ENCODE results near the gene LCN9.
A peak's percentile ranks its signal among the peaks of the same experiment; 100 is the strongest.

Gene LCN9

DNA sequence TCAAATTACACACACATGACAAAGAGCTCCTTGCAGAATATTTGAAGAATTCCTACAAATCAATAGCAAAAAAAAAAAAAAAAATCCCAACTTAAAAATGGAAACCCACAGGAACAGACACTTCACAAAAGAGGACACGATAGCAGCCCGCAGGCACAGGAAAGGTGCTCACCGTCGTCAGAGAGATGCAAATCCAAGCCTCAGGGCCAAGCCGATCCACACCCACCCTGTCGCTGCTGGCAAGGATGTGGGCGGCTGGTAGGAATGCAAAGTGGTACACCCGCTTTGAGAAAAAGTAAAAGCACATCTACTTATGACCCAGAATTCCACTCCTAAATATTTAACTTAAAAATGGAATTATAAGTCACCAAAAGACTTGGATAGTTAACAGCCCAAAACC, 10.8 kb downstream of the LCN9 start:
- DNase-seq = no peak

DNA sequence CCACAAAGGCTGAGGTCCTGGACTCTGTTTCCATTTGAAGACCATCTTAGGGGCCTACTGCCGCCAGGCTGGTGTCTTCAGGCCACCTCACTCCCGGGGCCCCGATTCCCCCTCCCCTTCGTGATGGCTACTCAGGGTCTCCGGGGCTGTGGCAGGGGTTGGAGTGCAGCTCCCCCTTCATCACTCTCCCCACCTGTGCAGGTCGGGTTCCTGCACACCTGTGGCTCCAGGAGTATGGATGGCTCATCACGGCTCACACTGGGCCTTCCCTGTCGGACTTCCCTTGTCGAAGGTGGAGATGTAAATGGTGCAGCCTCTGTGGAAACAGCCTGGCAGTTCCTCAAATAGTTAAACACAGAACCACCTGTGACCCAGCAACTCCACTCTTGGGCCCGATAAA, 11.9 kb downstream of the LCN9 start:
- peak; percentile 4 for DNase-seq

DNA sequence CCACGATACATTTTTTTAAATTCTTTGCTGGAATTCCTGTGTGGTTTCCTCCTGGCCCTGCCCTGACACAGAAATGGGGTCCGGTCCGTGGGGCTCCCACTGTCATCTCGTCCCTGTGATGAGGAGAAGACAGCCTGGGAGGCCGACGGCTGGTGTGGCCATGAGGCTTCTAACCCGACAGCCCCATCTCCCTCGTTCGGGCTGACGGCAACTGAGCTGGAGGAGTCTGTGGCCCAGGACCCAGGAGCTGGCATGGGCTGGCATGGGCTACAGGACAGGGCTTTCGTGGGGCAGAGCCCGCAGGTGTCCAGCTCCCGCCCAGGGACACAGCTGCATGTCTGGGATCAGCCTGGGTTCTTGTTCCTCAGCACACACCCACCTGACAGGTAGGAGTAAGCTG, 13.8 kb downstream of the LCN9 start:
- peak; percentile 8 for DNase-seq

DNA sequence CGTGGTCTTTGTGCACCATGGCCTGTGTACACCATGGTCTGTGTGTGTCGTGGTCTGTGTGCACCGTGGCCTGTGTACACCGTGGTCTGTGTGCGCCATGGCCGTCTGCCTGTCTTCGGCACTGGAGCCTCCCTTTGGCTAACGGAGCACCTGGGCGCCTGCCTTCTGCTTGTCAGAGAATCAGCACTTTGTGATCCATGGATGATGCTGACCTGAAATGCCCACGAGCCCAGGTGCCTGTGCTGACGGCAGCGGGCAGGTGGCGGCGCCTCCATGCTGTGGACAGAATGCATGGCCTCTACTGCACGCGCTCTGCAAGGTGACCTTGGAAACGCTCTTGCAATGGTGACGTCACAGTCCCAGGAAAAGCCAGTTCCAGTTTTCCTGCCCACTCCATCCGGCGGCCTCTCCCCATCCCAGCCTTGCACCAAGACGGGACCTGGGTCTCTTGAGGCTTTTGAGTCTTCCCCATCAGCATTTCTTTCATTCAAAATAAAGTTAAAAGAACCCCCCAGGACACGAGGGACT, 14.6 kb downstream of the LCN9 start:
- no peak for DNase-seq

DNA sequence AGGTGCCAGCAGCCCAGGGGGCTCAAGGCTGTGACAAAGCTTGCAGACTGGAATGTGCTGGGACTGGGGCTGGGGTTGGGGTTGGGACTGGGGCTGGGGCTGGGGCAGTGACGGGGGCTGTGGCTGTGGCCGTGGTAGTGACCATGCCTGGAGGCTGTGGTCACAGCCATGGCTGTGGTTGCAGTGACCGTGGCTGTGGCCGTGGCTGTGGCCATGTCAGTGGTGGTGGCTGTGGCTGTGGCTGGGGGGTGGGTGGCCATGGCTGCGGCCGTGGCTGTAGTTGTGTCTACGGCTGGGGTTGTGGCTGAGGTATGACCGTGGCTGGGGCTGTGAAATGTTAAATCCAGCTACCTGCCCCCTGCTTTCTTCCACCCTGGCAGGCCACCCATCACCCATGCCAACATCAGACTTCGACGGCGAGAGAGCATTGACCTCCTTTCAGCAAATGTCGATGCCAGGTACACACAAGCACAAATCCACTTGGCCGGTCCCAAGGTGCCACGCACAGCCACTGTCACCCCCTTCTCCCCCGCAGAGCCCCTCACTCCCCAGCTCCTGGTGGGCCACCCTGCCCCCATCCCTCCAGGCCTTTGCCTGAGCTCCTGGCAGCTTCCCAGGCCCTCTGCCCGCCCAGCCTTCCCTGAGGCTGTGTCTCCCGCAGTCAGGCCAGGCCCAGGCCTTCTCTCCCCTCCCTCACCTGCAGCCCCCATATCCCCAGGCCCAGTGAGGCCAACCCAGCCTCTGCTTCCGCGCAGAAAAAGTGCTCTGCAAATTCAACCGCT, 15.3 kb downstream of the LCN9 start:
- DNase-seq = no peak

DNA sequence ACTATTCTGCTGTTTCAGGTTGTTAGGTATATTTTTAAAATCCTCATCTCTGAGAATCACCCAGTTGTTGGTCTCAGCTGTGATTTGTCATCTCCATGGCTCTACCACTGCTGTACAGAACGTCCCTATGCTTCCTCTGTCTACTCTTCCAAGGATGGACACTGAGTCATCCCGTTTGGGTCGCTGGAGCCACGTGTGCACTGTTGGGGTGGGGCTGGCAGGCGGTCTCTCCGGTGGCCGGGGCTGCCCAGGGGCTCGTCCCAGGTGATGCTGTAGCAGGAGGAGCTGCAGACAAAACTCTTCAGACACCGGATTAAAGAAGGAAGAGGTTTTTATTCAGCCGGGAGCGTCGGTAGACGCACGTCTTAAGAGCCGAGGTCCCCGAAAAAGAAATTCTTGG, 16.9 kb downstream of the LCN9 start:
- no peak for DNase-seq

DNA sequence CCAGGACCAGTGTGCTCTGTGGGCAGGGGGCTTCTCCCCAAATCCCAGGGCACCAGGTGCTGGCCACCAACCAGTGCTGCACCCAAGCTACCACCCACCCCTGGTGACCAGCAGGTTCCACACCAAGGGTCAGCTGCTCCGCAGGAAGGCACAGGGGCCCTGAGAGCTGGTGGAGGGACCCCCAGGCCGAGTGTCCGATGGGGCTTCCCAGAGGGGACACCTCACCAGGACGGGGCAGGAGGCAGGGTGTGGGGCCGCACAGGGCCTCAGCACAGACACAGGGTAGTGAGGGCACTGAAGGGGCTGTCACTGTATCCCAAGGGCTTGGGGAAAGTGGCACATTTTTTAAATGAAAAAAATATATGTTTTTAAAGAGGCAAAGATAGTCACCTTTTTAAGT, 18.1 kb downstream of the LCN9 start:
- no peak for DNase-seq

DNA sequence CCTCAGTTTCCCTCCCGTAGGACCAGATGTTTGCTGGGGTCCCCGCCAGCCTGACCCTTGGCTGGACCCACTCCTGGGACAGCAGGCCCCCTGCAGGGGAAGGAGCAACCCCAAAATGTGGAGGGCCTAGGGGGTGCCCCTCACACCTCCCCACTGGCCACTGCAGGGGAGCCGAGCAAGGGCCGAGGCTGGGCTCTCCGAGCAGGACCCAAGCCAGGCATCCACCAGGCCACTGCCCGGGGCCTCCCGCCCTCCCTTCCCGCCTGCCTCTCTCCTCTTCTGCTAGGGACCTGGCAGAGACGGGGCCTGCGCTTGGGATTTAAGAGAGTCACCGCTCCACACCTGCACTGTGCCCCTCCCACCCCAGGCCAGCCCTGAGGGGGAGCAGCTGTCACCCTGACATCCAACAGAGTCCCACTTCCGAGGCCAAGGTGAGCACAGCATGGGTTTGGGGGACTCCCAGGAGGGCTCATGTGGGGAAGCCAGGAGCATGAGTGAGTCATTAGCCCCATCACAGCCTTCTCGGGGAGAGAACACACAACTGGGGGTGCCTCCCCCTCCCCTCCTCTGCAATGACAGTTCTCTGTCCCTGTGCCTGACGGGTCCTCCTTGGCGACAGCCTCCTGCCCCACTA, 20.4 kb downstream of the LCN9 start:
- DNase-seq = no peak

DNA sequence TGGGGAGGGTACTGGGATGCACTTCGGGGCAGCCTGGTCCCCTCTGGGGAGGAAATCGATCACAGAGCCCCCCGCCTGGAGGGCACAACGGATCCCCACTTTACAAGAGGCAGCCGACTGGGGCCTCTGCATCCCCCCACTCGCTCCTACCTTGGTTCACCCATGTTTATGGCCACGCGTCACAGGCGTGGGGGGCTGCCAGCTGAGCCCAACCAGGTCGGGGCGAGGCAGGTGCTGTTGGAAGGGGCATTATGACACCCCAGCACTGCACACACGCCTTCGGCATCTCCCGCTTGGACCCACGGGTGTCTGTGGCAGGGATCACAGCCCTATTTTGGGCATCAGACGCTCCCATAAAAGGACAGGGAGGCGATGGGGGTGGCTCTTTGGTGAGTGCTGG, 21.6 kb downstream of the LCN9 start:
- DNase-seq = no peak

DNA sequence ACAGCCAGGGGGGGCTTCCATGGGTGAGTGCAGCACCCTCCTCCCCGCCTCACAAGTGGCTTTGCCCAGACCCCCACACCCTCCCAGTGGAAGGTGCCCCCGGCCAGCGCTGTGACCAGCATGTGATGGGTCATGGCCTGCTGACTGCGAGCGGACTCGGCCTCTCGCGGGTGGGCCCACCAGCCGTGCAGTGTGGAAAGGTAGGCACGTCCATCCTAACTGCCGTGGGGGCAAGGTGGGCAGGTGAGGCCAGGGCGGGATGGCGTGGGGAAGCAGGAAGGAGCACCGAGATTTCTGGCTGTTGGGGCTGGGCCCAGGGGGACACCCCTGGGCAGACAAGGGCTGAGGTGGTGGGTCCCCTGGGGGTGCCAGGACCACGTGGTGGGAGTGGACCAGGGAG, 24.1 kb downstream of the LCN9 start:
- DNase-seq = no peak

DNA sequence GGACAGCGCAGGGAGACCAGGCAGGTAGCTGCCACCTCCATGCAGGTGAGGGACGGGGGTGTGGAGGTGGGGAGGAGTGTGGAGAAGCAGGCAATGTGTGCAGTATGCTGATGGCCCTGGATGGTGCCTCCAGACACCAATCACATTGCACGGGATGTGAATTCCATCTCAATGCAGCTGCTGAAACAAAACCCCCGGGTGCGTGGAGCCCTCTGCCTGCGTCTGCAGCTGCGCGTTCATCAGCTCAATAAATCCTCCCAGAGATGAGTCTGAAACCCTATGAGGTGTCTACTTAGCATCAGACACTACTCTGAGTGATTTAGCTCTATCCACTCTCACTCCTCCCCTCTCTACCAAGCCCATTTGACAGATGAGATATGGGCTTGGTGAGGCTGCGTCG, 25.9 kb downstream of the LCN9 start:
- DNase-seq = no peak

DNA sequence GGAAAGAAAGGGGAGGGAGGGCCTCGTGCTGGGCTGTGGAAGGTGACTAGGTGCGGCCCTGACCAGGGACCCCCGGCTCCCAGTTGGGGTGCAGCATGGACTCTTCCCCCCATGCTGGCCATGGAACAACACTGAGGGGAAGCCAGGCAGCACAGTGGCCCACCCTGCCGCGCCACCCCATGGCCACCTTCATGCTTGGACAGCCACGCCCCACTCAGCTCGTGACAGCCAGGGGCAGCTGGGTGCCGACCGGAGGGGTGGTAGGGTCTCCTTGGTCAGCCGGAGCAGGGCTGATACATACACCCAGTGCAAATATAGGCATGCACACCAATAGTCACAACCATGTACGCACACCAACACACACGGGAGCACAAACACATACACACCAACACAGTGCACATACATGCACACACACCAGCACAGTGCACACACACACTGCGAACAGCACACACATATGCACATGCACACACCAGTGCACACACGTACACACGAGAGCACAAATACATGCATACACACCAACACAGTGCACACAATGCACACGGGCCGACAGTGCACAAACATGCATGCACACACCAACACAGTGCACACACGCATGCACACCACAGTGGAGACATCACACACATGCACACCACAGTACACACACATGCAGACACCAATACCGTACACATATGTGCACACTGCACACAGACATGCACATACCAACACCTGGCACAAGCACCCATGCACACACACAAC, 27.9 kb downstream of the LCN9 start:
- no peak for DNase-seq

DNA sequence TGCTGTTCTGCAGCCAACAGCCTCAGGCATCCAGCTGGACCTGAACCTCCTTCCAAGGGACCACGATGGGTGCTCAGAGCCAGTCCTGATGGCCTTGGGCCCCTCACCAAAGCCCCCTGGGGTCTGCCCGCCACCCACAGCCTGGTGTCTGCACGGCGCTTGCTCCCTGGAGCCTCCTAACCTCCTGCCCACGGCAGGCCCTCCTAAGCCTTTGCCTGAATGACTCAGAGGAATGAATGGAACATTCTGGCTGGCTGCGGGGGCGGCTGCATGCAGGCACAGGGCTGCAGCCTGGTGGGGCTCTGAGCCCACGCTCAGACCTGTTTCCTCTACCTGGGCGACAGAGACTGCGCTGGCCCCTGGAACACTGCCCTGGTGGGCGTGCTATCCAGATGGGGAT, 29.3 kb downstream of the LCN9 start:
- DNase-seq = no peak

DNA sequence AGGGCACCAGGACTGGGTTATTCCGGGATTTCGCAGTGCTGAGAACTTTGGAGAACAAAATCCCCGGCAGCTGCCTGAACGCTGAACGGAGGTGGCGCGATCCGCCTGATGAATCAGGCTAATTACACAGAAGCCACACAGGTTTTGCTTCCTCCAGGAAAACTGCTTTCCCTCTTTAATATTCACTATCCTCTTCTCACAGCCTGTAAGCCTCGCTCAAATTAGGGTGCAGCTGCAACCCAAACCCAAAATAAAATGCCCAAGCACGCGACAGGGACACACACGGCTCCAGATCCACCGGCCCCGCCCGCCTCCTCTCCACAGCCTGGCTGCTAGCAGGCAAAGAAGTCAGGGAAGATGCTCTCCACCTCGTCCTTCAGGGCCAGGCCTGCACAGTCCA, 30.2 kb downstream of the LCN9 start:
- DNase-seq = no peak

DNA sequence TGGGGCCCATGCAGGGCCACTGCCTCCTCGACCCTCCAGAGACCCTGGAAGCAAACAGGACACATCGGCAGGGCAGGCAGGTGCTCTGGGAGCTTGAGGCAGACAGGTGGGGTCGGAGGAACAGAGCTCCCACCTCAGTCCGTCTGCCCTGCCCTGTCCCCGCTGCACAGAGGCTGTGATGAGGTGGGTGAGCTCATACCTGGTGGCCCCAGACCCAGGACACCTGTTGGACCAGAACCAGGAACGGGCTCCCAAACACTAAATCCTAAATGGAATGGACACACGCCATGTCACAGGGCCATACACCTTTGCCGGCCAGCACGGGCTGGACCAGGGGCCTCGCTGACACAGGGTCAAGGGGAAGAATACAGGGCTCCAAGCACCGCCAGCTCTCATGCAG, 30.7 kb downstream of the LCN9 start:
- DNase-seq = no peak

DNA sequence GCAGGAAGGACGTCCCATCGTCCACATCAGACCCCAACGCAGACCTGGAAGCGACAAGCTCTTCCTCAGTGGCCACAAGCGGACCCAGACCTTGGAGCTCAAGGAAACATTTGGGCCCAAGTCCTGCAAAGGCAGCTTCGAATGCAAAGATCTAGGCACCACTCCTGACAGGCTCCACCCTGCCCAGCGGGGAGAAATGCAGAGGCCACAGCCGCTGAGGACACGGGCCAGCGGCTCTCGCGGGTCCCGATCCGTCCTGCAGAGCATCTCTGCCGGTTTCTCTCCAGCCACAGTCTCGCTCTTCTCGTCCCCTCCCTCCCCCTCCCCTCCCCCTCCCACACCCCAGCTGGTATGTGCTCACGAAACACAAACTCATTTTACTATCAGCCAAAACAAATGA, 31.3 kb downstream of the LCN9 start:
- DNase-seq = no peak

DNA sequence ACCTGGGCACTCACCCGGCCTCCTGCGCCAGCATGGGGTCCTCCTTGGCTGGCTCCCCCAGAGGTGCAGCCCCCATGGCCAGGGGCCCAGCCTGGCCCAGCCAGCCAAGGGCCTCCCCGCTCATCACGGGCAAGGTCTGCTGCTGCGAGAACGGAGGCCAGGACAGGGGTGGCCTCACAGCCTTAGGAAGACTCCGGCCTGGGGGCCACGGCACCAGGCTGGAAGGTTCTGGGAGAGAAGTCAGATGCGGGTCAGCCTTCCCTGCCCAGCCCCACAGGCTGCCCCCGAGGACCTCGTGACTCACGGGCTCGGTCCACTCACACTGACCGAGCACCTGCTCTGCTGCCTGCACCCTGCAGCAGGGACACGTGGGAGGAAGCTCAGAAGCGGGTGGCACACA, 31.9 kb downstream of the LCN9 start:
- DNase-seq = no peak

DNA sequence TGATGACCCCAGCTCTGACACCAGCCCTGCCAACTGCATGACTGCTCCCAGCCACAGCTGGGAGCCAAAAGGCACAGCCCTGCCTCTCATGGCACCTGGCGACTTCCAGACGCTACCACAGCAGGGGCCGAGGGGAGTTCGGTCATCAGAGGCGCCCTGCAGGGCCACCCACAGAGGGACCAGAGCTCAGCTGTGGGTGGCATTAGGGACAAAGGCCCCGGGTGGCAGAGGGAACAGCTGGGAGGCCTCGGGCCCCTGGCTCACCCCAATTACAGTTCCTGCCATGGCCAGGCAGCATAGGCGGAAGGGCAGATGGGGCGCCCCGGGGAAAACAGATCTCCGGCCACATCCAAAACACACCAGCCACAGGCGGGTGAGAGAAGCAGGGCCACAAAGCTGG, 32.5 kb downstream of the LCN9 start:
- no peak for DNase-seq

DNA sequence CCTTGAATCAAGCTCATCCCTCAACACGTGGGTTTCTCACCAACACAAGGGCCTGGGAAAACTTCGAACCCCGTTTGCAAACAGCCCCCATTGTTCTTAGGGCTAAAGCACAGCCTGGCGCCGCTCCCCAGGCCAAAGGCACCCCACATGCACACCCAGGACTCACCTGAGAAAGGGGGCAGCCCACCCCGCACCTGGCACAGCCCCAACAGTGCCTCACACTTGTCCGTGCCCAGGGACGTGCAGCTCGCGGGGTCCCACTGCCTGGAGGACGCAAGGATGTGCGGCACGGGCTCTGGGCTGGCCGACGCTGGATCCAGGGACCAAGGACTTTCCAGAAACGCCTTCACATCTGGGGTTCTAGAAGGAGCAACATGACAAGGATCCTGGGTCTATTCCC, 33.3 kb downstream of the LCN9 start:
- no peak for DNase-seq

DNA sequence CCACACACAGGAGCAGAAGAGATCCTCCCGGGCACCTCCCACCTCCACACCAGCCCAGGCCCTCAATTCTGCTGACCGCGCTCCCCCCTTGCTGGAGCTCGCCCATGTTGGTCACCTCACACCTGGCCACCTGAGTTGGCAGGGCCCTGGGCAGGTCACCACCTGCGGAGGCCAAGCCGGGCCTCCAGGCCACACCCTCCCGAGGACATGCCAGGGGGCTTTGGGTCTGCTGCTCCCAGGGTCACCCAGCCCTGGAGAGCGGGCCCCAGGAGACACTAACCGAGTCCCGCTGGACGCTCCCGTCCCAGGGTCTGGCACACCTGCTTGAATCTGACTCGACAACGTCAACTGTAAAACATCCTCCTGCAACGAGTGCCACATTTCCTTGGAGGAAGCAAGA, 34.1 kb downstream of the LCN9 start:
- no peak for DNase-seq

DNA sequence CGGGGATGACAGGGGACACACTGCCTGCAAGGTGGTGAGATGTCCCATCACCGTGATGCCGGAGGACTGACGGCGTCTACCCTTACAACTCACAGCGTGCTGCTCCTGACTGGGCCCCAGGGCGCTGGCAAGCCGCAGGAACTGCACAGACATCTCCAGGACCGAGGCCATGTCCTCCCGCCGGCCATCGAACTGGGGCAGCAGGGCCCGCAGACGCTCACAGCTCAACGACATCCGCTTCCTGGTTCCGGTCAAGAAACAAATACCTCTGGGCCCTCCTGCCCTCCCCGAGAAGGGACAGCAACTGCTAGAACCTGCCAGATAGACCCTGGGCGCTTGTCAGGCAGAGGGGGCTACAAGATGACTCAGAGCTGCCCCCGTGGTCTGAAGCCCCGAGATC, 35.1 kb downstream of the LCN9 start:
- no peak for DNase-seq

DNA sequence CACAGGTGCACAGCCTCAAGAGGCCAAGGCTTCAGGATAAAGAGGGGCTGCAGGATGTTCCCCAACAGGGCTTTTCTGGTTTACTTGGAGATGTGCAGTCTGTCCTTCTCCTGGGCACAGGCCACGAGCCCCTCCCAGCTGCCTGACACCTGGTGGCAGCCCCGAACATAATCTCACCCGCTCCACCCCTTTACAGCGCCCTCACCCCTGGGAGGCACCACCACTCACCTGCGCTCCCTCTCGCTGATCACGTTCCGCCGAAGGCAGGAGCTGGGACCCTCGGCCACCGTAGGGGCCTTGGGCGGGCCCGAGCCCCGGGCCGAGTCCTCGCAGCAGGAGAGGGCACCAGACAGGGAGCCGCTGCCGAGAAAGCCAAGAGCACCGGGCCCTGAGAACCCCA, 35.7 kb downstream of the LCN9 start:
- DNase-seq = no peak

DNA sequence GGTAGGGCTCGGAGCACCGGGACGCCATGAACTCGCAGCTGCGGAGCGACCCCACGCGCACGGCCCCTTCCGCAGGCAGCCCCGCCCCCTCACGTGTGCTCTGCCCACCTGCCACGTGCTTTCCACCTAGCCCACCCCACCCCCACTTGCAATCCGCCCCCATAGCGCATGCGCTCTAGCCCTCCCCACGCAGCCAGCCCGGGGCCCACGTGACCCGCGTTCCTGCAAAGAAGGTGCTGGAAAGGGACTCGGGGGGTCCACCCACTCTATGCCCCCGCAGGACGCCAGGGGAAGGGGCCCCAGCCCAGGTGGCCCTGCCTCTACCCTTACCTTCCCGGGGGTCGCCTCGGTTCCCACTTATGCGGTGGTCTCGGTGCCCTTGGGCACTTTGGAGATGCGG, 36.3 kb downstream of the LCN9 start, which contains the start of gene SOHLH1:
Gene SOHLH1, minus strand, starts transcription at position 42 of the 400 bp plus-strand sequence. Its CDS starts 14 bp downstream, at position 28.
- DNase-seq = no peak

DNA sequence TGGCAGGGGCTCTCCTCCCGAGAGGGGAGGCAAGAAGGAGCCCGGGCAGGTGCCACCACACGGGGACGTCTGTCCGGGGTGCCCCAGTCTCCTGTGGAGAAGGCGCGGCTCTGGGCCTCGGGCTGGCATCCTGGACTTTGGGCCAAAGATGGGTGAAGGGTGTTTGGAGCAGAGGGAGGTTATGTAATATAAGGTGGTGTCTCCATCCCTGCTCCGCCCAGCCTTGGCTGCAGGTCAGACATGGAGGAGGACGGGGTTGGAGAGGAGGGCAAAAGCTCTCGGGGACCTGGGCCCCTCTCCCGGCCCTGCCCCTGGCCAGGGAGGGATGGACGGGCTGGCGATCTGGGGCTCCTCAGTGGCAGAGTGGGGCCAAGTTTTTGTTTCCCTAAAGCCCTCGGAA, 37.4 kb downstream of the LCN9 start:
- DNase-seq = no peak
